Measurements from ENCODE around the gene GPR143. TPM values are rescaled to one million over a fixed set of nuclear protein-coding genes. Genes with fewer than 3 reads are reported as not detected.

Gene GPR143
- total RNA-seq, 2 experiments from 2014 or later: not detected

Other genes starting within 250 kb of the GPR143 start
- not detected for gene SHROOM2, start 20.6 kb upstream of the GPR143 start, total RNA-seq
- gene CLDN34, start 201.5 kb upstream of the GPR143 start, total RNA-seq: not detected

Data from activated CD4-positive, alpha-beta T cell treated with anti-CD3 and anti-CD28 coated beads, Interleukin-2, amount 10 ng/mL, durations not matched to agents 7 days and 5 days (primary cell).